Measurements from ENCODE around the gene SMIM17. TPM values are rescaled to one million over a fixed set of nuclear protein-coding genes. Genes with fewer than 3 reads are reported as not detected.

Gene SMIM17
- total RNA-seq, 1 donor from 2014 or later = not detected

DNA sequence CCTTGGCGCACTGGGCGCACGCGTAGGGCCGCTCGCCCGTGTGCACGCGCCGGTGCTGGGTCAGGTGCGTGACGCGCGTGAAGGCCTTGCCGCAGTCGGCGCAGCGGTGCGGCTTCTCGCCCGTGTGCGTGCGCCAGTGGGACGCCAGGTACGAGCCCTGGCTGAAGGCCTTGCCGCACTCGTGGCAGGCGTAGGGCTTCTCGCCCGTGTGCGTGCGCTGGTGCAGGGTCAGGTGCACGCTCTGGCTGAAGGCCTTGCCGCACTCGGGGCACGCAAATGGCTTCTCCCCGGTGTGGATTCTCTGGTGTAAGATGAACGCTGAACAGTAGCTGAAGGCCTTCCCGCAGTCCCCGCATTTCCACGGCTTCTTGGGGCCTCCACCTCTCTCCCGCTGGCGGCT lies 21.6 kb downstream of the SMIM17 start:
- CTCF ChIA-PET = no interaction called here
- H3K4me1 Mint-ChIP-seq = no peaks in the 10 kb centered on the region
- POLR2A ChIA-PET = no interaction called here
- intact Hi-C loops (cut with micrococcal nuclease) = no loop called here
- H3K36me3 Mint-ChIP-seq (ENCODE audit: low read depth) = peaks cover 31% of the 10 kb centered on the region
- H3K4me3 Mint-ChIP-seq = no peak overlapping the region
- DNase-seq = no peak
- H3K27me3 Mint-ChIP-seq = no peaks in the 10 kb centered on the region
- TF ChIP-seq CTCF (IDR thresholded peaks at IDR 0.05) = no peak
- no peak overlapping the region for H3K27ac Mint-ChIP-seq
- no peak for ATAC-seq (ENCODE audit: low read depth)
- H3K9me3 Mint-ChIP-seq = peaks cover 5% of the 10 kb centered on the region

DNA sequence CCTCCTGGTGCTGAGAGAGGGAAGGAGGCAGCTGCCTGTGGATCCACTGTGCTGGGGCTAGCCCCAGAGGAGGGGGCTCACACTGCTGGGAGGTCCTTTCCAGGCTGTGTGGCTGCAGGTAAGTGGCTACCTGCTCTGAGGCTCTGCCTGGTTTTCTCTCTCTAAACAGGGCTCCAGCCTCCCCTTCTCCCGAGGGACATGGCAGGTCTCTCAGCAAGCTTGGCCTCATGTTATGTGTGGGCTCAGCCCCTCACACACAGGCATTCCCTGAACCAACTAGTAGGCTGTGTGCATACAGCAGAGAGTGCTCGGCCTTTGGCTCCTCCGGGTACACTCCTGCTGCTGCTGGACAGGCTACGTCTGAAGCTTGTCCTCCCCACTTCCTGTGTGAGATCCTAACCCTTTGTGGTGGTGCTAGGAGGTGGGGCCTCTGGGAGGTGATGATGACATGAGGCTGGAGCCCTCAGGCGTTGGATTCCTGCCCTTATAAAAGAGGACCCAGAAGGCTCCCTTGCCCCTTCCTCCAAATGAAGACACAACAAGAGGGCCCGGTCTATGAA lies 24.4 kb downstream of the SMIM17 start:
- H3K4me1 Mint-ChIP-seq = peaks cover 16% of the 10 kb centered on the region
- peaks cover 5% of the 10 kb centered on the region for H3K9me3 Mint-ChIP-seq
- no peak for TF ChIP-seq CTCF (IDR thresholded peaks at IDR 0.05)
- H3K27me3 Mint-ChIP-seq = no peaks in the 10 kb centered on the region
- ChIA-PET CTCF (no interaction called here), POLR2A (no interaction called here)
- H3K36me3 Mint-ChIP-seq (ENCODE audit: low read depth) = peaks cover 32% of the 10 kb centered on the region
- intact Hi-C loops (cut with micrococcal nuclease) = no loop called here
- no peak for DNase-seq
- H3K27ac Mint-ChIP-seq = no peak overlapping the region
- H3K4me3 Mint-ChIP-seq = no peak overlapping the region
- no peak for ATAC-seq (ENCODE audit: low read depth)

- peaks cover 16% of the 10 kb centered on the region for H3K4me1 Mint-ChIP-seq
- peaks cover 3% of the 10 kb centered on the region for H3K9me3 Mint-ChIP-seq
- intact Hi-C loops (cut with micrococcal nuclease) = no loop called here
- ChIA-PET POLR2A (no interaction called here), CTCF (no interaction called here)
- TF ChIP-seq CTCF (IDR thresholded peaks at IDR 0.05) = no peak
- ATAC-seq (ENCODE audit: low read depth) = no peak
- no peak for DNase-seq
- peaks cover 28% of the 10 kb centered on the region for H3K36me3 Mint-ChIP-seq (ENCODE audit: low read depth)
- no peak overlapping the region for H3K27ac Mint-ChIP-seq
- no peak overlapping the region for H3K4me3 Mint-ChIP-seq
- no peaks in the 10 kb centered on the region for H3K27me3 Mint-ChIP-seq
These were observed 25.7 kb downstream of the SMIM17 start for GRCh38 chr19:56668676-56669075.

- TF ChIP-seq CTCF (IDR thresholded peaks at IDR 0.05) = no peak
- CTCF ChIA-PET = no interaction called here
- no peak for DNase-seq
- H3K27ac Mint-ChIP-seq = no peak overlapping the region
- H3K4me3 Mint-ChIP-seq = peak overlapping the region; percentile 94
- no peak for ATAC-seq (ENCODE audit: low read depth)
- POLR2A ChIA-PET = interaction anchor here (1.4 kb wide), 1 partner anchor 10 kb away, joined by 5 read pairs; no protein-coding TSS in a partner anchor
- H3K4me1 Mint-ChIP-seq = peaks cover 16% of the 10 kb centered on the region
- H3K9me3 Mint-ChIP-seq = no peaks in the 10 kb centered on the region
- intact Hi-C loops (cut with micrococcal nuclease) = loop anchor here (5.0 kb wide), 1 partner anchor 193 kb away; the partner anchor contains the start of gene ZNF667
- H3K27me3 Mint-ChIP-seq = no peaks in the 10 kb centered on the region
- peaks cover 12% of the 10 kb centered on the region for H3K36me3 Mint-ChIP-seq (ENCODE audit: low read depth)
These were observed 27.5 kb downstream of the SMIM17 start for GRCh38 chr19:56670401-56670960.

DNA sequence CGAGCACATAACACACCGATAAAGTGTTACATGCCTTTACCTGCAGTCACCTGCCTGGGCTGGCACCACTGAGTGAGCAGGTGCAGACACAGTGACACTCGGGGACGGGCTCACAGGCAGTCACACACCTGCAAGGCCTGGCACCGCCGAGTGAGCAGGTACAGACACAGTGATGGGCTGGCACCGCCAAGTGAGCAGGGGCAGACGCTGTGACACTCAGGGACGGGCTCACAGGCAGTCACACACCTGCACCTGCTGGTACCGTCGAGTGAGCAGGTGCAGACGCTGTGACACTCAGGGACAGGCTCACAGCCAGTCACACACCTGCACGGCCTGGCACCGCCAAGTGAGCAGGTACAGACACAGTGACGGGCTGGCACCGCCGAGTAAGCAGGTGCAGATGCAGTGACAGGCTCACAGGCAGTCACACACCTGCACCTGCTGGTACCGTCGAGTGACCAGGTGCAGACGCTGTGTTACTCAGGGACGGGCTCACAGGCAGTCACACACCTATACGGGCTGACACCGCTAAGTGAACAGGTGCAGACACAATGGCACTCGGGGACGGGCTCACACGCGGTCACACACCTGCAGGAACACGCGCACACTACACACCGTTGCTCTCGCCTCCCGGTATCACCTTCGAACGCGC lies 28.1 kb downstream of the SMIM17 start:
- no peaks in the 10 kb centered on the region for H3K27me3 Mint-ChIP-seq
- H3K9me3 Mint-ChIP-seq = no peaks in the 10 kb centered on the region
- DNase-seq (no peak), ATAC-seq (ENCODE audit: low read depth) (peak; percentile 30)
- ChIA-PET CTCF (no interaction called here), POLR2A (interaction anchor here (0.7 to 1.4 kb wide), 4 partner anchors 11 to 888 kb away, joined by 3 to 6 read pairs (median 4); partner anchors contain the start of gene ZFP28)
- H3K4me1 Mint-ChIP-seq = peaks cover 16% of the 10 kb centered on the region
- H3K36me3 Mint-ChIP-seq (ENCODE audit: low read depth) = peaks cover 12% of the 10 kb centered on the region
- no peak for TF ChIP-seq CTCF (IDR thresholded peaks at IDR 0.05)
- intact Hi-C loops (cut with micrococcal nuclease) = loop anchor here (1.0 to 5.0 kb wide), 5 partner anchors 76 to 278 kb away; partner anchors contain the start of genes ZFP28, ZNF582, ZNF583 and ZNF667
- peak overlapping the region; percentile 84 for H3K27ac Mint-ChIP-seq
- H3K4me3 Mint-ChIP-seq = peak overlapping the region; percentile 94
